ENCODE results near the gene ST3GAL4.

Gene ST3GAL4

DNA sequence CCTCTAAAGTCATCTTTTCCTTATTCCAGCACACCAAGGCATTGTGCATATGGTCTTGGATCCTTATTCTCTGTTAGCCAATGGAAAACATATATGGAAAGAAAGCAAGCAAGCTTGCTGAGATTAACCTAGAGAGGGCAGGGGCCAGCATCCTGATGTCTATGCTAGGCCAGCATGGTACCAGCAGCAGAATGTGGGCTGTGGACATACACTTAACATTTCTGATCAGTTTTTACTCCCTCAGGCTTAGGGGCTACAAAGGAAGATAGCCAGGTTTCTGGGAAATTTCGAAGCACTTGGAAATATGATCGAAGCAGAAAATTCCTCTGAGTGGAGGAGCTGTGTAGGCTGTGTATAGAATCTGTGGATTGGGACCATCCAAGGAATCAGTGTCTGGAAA lies 67.0 kb downstream of the ST3GAL4 start:
- DNase-seq (ENCODE audit: low read depth, low spot score): no peak

DNA sequence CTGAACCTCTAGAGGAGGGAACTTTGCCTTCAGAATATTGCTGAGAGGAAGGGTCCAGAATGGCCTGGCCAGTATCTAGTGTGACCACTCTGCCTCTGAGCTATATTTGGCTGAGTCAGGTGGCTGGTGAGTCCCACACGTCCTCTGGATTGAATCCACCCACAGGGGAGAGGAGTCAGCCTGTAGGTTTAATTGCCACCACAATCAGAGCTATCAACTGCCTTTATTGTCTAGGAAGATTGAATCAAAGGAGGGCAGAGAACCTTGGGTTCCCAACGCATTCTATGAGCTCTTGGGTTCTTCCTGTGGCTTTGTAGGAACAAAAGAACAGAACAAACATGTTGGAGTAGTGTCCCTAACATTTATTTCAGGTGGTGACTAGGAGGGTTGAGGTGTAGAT lies 67.7 kb downstream of the ST3GAL4 start:
- no peak for DNase-seq (ENCODE audit: low read depth, low spot score)

DNA sequence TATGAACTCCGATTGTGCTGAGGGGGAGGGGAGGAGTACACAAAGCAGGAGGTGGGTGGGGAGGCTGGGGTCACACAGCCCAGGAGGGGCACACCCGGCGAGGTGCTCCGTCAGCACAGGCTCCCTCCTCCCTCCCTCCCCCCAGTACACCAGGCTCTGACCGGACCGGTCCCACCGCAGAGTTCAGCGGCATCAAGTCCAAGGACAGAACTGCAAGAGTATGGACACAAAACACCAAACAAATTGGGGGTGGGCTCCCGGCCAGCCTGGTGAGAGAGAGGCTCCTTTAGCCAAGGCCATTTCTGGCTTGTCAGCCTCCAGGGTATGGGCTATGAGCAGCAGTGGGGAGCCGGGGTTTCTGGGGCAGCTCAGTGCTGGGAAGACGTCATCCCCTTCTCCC lies 68.3 kb downstream of the ST3GAL4 start:
- no peak for DNase-seq (ENCODE audit: low read depth, low spot score)

DNA sequence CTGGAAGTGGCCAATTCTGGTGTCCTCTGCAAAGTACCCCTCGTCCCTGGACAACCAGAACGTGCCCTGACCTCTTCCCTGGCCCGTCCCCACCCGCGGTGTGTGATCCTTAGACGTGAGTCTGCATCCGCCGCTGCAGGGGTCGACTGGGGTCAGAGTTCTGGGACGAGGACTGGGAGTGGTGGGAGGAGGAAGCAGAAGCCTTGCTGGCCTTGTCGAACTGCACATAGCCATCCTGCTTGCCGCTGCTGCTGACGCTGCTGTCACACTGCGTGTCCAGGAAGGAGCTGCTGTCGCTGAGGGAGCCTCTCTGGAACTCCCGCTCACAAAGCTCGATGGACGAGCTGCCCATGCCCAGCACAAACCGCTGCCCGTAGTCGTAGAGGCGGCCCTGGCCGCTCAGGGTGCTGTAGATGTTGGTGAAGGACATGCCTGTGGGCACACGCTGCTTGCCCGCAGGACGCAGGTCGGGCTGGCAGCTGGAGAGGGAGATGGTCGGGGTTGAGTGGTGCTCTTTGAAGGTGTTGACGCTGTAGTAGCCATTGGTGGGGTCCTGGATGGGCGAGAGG lies 69.1 kb downstream of the ST3GAL4 start:
- no peak for DNase-seq (ENCODE audit: low read depth, low spot score)

DNA sequence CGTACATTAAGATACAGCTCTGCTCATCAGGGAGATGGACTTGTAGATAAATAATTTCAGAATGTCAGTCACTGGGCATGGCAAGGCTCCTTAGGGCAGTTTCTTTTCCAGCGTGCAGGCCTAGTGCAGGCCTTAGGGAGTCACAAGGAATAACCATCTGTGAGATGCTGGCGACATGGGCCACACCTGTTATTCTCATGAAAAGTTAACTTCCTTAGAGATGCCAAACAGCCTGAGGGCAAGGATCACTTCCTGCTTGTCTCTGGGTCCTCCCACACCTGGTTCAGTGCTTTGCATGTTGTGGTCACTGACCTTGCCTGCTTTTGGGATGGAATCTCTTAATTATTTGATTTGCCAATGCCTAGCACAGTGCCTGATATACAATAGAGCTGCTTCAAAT lies 70.6 kb downstream of the ST3GAL4 start:
- no peak for DNase-seq (ENCODE audit: low read depth, low spot score)

DNA sequence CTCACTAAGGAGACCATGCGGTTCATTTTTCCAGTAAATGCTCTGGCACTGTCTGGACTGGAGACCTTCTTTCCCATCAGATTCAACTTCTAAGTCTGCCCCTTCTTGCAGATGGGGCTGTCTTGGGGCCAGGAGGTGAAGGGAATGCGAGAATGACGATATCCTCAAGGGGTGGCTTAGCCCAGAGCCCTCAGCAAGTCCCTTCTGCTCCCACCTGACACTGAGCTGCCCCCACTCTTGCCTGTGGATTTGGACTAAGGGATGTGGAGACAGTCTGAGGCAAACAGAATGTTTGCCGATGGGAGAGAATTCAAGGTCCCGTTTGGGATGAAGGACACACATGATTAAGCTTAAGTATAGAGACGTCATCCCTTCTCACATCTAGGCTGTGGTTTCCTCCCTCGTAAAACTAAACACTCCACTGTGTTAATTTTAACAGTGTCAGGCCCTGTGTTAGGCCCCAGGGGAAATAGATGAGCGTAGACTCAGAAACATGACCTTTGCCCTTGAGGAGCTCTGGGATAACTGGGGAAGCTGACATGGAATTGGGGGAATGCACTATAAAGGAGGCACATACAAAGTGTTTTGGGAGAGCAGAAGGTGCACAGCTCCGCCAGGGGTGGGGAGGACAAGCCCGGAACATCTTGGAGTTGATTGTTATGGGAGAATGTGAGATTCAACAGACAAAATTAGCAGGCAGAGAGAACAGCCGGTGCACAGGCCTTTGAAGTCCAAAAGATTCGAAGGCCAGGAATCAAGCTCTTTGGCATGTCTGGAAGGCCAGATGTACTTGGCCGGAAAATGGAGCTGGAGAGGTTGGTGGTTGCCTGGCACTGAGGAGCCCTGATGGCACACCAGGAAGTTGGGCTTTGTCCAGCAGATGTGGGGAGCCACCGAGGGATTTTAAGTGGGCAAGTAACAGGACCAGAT lies 71.6 kb downstream of the ST3GAL4 start:
- DNase-seq (ENCODE audit: low read depth, low spot score): no peak

DNA sequence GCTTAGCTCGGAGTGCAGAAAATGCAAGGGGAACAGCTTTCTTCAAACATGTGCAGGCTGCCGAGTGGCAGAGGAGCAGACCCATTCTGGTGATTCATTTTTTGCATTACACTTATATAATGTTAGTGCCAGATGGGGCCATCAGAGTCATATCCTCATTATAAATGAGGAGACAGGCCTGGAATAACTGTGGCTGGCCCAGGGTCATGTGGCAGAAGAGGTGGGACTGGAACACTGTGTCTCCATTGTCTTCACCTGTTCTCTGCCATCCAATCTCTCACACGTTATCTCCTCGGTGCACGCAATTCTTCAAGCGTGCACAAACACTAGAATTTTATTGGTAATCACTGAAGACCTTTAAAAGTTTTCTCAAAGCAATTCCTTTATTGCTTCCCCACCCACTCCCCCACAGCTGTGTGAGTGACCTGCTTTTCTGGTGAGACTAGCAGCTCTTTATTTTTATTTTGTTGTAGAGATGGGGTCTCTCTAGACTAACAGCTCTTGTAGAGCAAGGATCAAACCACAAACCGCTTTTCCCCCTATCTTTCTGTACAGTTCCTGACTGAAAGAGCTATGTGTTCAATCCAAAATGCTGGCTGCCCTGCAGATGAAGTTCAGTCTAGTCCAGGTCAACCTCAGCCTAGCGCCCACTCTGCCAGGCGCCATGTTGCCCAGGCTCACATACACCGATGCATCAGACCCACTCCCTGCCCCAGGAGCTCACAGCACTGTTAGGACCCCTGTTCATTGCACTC lies 75.3 kb downstream of the ST3GAL4 start:
- no peak for DNase-seq (ENCODE audit: low read depth, low spot score)

DNA sequence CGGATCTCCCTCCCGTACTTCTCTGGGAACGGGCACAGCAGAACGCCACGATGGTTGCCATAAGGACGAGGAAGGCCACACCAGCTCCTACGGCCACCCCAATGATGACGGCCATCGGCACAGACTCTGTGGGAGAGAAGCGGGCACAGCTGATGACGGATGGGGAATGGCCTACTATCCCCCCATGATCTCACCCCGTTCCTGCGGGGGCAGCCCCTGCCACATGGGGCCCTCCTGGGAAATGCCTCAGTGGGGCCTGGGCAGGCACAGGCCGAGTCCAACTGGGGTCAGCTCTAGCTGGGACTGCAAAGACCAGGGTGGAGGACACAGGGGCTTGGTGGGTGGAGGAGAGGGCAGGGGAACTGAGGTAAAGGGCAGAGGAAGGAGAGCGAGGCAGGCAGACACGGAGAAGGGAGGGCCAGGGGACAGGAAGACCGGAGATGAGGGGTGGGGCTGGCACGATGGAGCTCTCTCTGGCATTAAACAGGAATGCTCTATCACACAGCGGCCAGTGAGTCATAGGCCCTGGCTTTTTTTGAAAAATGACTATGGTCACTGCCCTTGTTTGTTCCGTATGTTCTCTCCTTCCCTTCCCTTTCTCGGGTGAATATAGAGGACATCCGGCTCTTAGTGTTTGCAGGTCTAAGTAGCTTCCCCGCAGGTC lies 76.0 kb downstream of the ST3GAL4 start:
- no peak for DNase-seq (ENCODE audit: low read depth, low spot score)

DNA sequence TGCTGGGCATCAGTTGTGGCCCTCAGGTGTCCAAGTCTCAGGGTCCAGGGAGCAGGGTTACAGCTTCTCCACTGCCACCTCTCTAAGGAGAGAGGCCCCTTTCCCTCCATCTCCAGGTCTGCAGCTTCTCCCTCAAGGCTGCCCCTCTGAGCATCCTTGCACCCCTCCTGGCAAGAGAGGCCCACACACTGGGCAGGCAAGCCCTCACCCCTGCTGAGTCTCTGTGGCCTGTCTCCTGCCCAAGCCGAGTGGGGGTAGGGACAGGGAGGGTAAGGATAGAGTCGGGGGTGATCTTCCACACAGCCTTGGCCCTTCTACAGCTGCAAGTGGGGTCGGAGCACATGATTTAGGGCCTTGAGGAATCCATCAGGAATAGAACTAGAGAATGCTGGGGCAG lies 76.6 kb downstream of the ST3GAL4 start:
- no peak for DNase-seq (ENCODE audit: low read depth, low spot score)

DNA sequence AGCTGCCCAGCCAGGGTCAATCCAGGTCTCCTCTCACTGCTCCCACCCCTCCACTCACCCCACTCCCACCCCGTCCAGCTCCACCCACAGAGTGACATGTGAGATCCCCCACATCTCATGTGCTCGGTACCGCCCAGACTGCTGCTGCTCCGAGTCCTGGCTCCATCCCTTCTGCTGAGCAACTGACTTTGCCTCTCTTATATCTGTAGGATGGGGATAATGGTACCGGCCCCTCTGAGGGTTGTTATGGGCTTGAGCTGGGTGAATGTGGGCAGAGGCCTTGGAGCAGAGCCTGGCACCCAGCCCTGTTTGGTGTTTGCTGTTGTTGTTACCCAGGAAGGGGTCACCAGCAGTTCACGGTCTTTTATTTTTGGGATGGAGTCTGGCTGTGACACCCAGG lies 77.0 kb downstream of the ST3GAL4 start:
- no peak for DNase-seq (ENCODE audit: low read depth, low spot score)

DNA sequence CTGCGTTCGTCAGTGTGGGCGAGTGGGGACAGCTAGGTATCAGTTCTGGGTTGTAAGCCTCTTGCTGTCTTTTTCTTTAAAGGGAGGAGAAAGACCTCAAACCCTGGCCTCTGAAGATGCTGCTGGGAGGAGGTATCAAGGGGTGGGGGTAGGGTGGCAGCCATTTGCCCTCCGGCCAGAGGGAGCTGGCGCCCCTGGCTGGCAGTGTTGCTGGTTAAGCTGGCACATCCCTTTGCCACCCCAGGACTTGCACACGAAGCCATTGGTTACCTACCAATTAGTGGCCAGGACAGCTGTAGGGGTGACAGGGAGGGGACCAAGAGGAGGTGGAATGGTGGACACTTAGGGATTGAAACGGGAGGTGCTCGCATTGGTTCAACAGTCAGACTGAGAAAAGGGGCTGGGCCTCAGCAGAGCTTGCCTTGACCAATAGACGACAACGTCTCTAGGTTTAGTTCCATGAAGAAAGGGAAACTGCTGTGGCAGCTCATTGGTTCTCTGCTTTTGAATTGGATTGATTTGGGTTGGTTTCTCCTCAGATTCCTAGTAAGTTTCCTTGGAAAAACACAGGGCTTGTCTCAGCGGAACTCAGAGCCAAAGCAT lies 77.9 kb downstream of the ST3GAL4 start:
- no peak for DNase-seq (ENCODE audit: low read depth, low spot score)

DNA sequence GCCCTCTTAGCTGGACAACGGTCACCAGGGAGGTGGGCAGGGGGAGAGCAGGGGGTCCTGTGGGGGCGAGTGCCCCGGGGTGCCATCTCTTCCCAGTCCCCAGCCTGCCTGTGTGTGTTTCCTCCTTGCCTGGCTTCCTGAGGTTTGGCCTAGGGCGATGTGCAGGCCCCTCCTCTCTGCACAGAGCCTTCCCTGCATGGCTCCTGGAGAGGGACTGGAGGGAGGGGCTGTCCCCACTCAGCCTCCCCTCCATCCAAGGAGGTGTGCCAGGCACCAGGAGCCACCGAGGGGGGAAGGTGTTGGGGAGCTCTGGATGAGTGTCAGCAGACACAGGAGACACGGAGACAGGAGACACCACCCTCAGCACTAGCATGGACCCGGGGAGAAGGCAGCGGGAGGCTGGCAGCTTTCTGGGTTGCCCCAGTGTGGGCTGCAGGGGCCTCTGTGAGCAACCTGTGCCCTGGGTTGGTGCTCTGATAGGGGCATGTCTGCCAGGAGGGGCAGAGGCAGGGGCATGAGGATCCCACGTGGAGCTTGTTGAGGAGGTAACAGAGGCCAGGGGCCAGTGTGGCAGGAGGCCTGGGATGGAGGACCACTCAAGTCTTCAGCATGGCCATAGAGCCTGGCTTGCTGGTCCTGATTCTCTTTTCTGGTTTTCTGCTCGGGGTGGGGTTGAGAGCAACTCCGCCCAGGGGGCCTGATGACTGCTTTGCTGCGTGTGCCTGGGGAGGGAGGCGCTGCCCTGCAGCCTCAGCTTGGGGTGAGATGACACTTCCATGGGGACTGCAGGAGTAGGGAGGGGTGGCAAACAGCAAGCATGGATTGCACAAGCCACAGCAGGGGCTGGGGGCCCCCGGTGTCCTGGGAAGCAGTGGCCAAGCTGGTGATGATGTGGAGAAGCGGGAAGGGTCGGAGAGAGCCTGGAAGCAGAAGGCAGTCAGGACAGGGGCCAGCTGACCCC lies 78.8 kb downstream of the ST3GAL4 start:
- no peak for DNase-seq (ENCODE audit: low read depth, low spot score)

DNA sequence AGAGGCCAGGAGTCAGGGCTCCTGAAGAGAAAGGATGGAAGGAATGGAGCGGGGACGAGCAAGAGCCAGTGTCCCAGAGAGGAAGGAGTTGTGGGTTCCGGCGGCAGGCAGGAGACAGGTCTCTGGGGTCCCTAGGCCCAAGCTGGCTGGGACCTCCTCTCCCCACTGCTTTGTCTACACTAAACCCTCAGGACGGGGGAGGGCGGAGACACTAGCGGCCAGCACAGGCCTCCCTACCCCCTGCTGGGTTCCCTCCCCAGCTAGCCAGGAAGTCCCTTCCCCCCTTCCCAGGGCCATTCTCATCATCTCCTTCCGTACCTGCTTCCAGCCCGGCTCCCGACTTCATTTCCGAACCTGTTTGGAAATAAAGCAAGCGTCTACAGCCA lies 79.5 kb downstream of the ST3GAL4 start:
- DNase-seq (ENCODE audit: low read depth, low spot score): no peak

DNA sequence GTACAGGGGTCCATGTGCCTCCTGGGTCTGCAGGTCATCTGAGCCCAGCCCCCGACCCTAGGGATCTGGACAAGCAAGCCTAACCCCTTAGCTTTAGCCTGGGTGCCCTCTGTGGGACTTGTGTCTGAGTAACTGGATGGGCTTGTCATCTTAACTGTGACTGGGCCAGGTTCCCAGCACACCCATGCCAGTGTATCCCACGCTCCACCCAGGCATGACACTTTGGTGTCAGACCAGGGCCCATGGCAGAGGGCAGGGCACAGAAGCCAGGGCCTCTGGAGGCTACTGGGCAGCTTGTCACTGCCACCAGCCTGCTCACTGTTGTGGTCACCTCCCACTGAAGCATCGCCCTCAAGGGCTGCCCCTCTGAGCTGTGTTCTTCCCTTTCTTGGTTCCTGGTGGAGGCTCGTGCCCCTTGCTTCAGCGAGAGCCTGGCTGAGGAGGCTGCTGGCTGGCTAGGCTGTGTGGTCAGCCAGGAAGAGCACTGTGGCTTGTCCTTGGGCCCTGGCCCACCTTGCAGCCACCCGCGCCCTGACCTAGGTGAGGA lies 80.8 kb downstream of the ST3GAL4 start:
- no peak for DNase-seq (ENCODE audit: low read depth, low spot score)

DNA sequence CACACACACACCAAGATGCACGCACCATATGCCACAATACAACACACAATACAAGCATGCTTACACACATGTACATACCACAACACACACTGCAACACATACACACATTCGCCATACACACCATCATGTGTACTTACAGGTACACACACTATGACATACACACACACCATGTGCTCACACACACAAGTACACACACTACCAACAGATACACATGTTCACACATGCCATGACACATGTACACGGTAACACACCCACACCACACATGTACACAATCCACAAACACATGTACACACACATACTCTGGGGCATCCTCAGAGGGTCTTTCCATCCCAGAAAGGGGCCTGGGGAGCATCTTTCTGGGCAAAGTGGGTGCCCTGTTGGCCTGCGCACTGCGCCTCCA lies 82.2 kb downstream of the ST3GAL4 start:
- DNase-seq (ENCODE audit: low read depth, low spot score): no peak

DNA sequence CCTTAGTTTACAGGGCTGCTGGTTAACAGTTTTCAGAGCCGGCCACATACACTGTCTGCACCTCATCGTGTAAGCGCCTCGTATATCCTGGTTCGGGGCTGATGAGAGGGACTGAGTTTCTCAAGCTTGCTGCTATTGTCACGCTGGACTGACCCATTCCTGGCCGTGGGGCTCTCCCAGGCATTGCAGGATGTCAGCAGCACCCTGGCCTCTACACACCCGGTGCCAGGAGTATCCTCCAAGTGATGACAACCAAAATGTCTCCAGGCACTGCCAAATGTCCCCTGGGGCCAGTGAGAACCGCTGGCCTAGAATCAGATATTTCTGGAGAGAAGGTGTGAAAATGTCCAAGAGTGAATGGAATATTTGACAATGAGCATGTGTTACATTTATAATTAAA lies 82.8 kb downstream of the ST3GAL4 start:
- no peak for DNase-seq (ENCODE audit: low read depth, low spot score)

DNA sequence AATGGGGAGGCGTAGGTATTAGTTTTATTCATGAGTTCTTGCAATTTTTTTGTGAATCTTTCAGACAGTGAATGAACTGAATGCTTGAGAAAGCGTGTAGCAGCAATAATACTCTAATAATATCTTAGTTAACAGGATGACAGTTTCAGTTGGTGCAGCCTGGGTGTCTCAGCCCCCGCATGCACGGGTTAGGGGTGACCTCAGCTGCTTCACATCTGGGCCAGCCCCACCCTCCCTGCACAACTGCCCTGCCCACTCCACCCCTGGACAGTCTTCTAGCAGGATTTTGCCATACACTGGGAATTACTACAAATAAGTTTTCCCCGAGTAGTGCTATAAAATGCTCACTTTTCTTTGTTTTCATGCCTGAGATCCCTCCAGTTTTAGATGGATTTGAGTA lies 83.2 kb downstream of the ST3GAL4 start:
- DNase-seq (ENCODE audit: low read depth, low spot score): no peak

DNA sequence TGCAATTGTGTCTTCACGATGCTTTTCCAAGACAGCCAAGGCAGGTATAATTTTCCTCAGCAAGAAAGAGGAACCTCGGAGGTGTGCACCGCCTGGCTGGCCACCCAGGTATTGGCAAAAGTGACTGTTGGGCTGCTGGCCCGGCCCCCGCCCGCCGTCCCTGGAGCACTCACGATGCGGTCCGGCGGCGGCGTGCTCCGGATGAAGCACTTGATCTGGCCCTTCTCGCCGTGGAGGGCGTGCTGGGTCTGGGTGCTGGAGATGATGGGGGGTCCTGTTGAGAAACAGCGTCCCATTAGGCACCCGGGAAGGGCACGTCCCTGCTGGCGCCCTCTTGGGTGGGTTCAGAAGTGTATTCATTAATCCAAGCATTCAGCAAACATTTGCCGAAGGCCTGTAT lies 84.8 kb downstream of the ST3GAL4 start:
- DNase-seq (ENCODE audit: low read depth, low spot score): no peak

DNA sequence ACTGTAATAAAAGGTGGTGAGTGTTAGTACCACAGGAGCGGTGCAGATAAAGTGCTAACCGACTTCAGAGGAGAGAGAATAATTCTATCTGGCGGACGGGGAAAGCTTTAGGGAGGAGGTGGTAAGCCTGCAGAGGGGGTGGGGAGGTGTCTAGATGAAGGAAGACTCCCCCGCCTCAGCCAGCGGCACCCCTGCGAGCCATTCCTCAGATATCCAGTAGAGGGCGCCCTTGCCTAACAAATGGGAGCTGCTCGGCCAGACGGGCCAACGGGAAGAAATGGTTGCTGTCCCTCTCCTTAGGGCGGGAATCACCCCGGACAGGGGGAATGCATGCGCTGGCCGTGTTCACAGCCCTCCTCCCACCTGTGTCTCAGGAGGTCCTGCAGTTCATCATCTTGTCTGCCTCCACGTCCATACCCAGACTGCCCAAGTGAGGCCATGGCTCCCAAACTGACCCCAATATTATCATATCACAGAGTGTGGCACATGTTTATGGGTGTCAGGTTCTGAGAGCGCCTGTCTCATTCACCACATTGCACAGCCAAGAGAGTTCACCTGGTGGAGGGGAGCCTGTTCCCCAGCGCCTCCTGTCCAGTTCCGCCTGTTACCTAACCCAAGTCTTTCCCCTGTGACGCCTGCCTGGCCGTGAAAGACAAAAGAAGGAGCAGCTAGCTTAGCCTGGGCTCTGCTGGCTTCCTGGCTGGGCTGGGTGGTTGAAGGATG lies 85.5 kb downstream of the ST3GAL4 start:
- no peak for DNase-seq (ENCODE audit: low read depth, low spot score)

DNA sequence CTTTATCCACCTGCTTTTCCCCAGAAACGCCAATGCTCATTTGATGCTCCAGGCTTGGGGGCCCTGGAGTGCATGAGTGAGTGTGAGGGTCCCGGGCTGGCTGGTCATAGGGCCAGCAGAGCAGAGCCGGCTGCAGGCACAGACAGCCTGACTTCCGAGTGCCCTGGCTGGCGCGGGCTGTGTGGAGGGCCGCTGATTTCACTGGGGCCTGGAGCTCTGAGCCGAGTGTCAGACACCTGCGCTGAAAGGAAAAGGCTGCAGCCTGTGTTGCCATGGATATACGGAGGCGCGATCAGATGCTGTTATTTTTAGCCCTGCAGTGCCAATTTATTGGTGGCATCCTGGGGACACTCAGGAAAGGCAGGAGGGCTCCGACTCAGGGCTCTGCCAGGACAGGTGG lies 87.6 kb downstream of the ST3GAL4 start:
- no peak for DNase-seq (ENCODE audit: low read depth, low spot score)
